ENCODE results near the gene G6PD.
"Not testable (repeated sequence)": the region's sequence is repeated elsewhere in the genome, so short reads cannot be mapped to it uniquely, and the experiment has no call there.

The G6PD gene

GRCh38 chrX:154546354-154547244, at the start of gene G6PD:
G6PD (minus strand) TSS chrX:154546846; CDS start chrX:154546155, 691 bp downstream.
- DNase-seq (ENCODE audit: low spot score): peak; percentile 54

GRCh38 chrX:154595559-154596249, 49.1 kb upstream of the G6PD start:
- no peak for DNase-seq (ENCODE audit: low spot score)

GRCh38 chrX:154594491-154594890, 47.8 kb upstream of the G6PD start:
- DNase-seq (ENCODE audit: low spot score): no peak

- DNase-seq (ENCODE audit: low spot score): no peak
These were observed 46.6 kb upstream of the G6PD start for GRCh38 chrX:154593201-154593600.

- DNase-seq (ENCODE audit: low spot score): no peak
These were observed 45.9 kb upstream of the G6PD start for GRCh38 chrX:154592505-154592904.

GRCh38 chrX:154590415-154590814, 43.8 kb upstream of the G6PD start:
- DNase-seq (ENCODE audit: low spot score): not testable (repeated sequence)

- DNase-seq (ENCODE audit: low spot score): not testable (repeated sequence)
These were observed 38.0 kb upstream of the G6PD start, which contains the start of gene CTAG1A for GRCh38 chrX:154584585-154585183. CTAG1A (plus strand) TSS chrX:154585133; CDS start chrX:154585207, 74 bp downstream.

- not testable (repeated sequence) for DNase-seq (ENCODE audit: low spot score)
These were observed 36.3 kb upstream of the G6PD start for GRCh38 chrX:154582994-154583393.

GRCh38 chrX:154575076-154575475, 28.4 kb upstream of the G6PD start:
- DNase-seq (ENCODE audit: low spot score): not testable (repeated sequence)

GRCh38 chrX:154573061-154573460, 26.4 kb upstream of the G6PD start:
- DNase-seq (ENCODE audit: low spot score): not testable (repeated sequence)

- not testable (repeated sequence) for DNase-seq (ENCODE audit: low spot score)
These were observed 23.7 kb upstream of the G6PD start for GRCh38 chrX:154570361-154570760.

- not testable (repeated sequence) for DNase-seq (ENCODE audit: low spot score)
These were observed 15.6 kb upstream of the G6PD start for GRCh38 chrX:154562295-154562694.

GRCh38 chrX:154560326-154560725, 13.7 kb upstream of the G6PD start:
- DNase-seq (ENCODE audit: low spot score): not testable (repeated sequence)

- not testable (repeated sequence) for DNase-seq (ENCODE audit: low spot score)
These were observed 12.2 kb upstream of the G6PD start for GRCh38 chrX:154558896-154559295.

GRCh38 chrX:154558060-154558690, 11.5 kb upstream of the G6PD start:
- DNase-seq (ENCODE audit: low spot score): not testable (repeated sequence)

GRCh38 chrX:154552112-154552806, 5.6 kb upstream of the G6PD start:
- not testable (repeated sequence) for DNase-seq (ENCODE audit: low spot score)

- DNase-seq (ENCODE audit: low spot score): no peak
These were observed 3.1 kb upstream of the G6PD start for GRCh38 chrX:154549766-154550165.

GRCh38 chrX:154548028-154548316, 1.3 kb upstream of the G6PD start:
- peak; percentile 40 for DNase-seq (ENCODE audit: low spot score)

GRCh38 chrX:154547245-154548027, 790 bp upstream of the G6PD start, which contains the start of gene IKBKG:
IKBKG (plus strand) TSS chrX:154547620; CDS start chrX:154552003, 4,383 bp downstream.
- DNase-seq (ENCODE audit: low spot score): peak; percentile 84

GRCh38 chrX:154545673-154546274, 872 bp downstream of the G6PD start:
- DNase-seq (ENCODE audit: low spot score): no peak
